OCI-LY3 (cell line): ENCODE measurements around the gene MXD3.
A peak's percentile ranks its signal among the peaks of the same experiment; 100 is the strongest.
"Not testable (repeated sequence)": the region's sequence is repeated elsewhere in the genome, so short reads cannot be mapped to it uniquely, and the experiment has no call there.

Experiments
- H2AFZ ChIP-seq: fragments of 200-600, 300-600 bp; shearing (Covaris generic); 2 replicates; pipeline ENCODE4 v1.6.0; 2014; ENCODE audit warnings: antibody characterized with exemption, low read depth, low read length
- H3K27ac ChIP-seq: fragments of 200-600, 300-600 bp; sonication (generic); 2 replicates; pipeline ENCODE4 v1.5.1; 2014; ENCODE audit warnings: mild to moderate bottlenecking, low read length, moderate library complexity, mixed read lengths
- H3K27me3 ChIP-seq: fragments of 200-600, 300-600 bp; sonication (generic); 2 replicates; pipeline ENCODE4 v1.6.1; 2014; ENCODE audit warnings: low read depth, low read length, mixed read lengths
- H3K36me3 ChIP-seq: fragments of 200-600, 300-600 bp; sonication (generic); replicated peaks from 2 replicates; pipeline ENCODE3; 2014; ENCODE audit warnings: low read depth, low read length, mixed read lengths
- H3K4me1 ChIP-seq: fragments of 300-600, 200-600 bp; sonication (generic); 2 replicates; pipeline ENCODE4 v1.6.1; 2014; ENCODE audit warnings: low read length, mixed read lengths
- H3K4me2 ChIP-seq: fragments of 200-600, 300-600 bp; sonication (generic); 2 replicates; pipeline ENCODE4 v1.6.1; 2014; ENCODE audit warnings: low read length, mixed read lengths
- H3K4me3 ChIP-seq: fragments of 300-600, 200-600 bp; sonication (generic); 2 replicates; pipeline ENCODE4 v1.5.1; 2014; ENCODE audit warnings: antibody characterized with exemption, mild to moderate bottlenecking, low read length, moderate library complexity
- H3K79me2 ChIP-seq: fragments of 300-600, 200-600 bp; shearing (Covaris generic); 2 replicates; pipeline ENCODE4 v1.6.1; 2014; ENCODE audit warnings: mild to moderate bottlenecking, low read length, mixed read lengths
- H3K9ac ChIP-seq: fragments of 300-600, 200-600 bp; shearing (Covaris generic); 2 replicates; pipeline ENCODE4 v1.6.0; 2014; ENCODE audit warnings: mild to moderate bottlenecking, low read length, moderate library complexity
- H3K9me3 ChIP-seq: fragments of 200-600, 300-600 bp; shearing (Covaris generic); 2 replicates; pipeline ENCODE4 v1.6.1; 2014; ENCODE audit warnings: low read length, mixed read lengths; ENCODE audit not compliant: insufficient read depth
- H4K20me1 ChIP-seq: fragments of 200-600, 300-600 bp; sonication (generic); 2 replicates; pipeline ENCODE4 v1.6.1; 2016; ENCODE audit warnings: low read length, mixed read lengths; ENCODE audit not compliant: insufficient read depth
- EZH2phosphoT487 ChIP-seq: fragments of 200-600 bp; shearing (Covaris generic); IDR thresholded peaks from 2 replicates; pipeline ENCODE4 v1.6.1; 2018; ENCODE audit warnings: antibody characterized with exemption, mixed run types, low read depth
- TF ChIP-seq, protein P1 (sequence below): fragments of 200-600, 300-600 bp; sonication (generic); IDR thresholded peaks from 2 replicates; pipeline ENCODE4 v1.5.1; 2014; ENCODE audit warnings: antibody characterized with exemption, low read length, low read depth

Gene MXD3

GRCh38 chr5:177306674-177307543 is 4.8 kb downstream of the MXD3 start:
- peaks cover 31% of the 10 kb centered on the region for H3K79me2 ChIP-seq
- peaks cover 21% of the 10 kb centered on the region for H3K36me3 ChIP-seq
- peaks cover 19% of the 10 kb centered on the region; the same call in 1 of the 2 replicates for H4K20me1 ChIP-seq
- no peaks in the 10 kb centered on the region for H3K27me3 ChIP-seq
- H3K4me1 ChIP-seq, result peaks cover 35% of the 10 kb centered on the region
- H3K9me3 ChIP-seq, result no peaks in the 10 kb centered on the region
- H3K4me2 ChIP-seq, result no peak overlapping the region
- no peak overlapping the region for H3K9ac ChIP-seq
- no peak overlapping the region for H2AFZ ChIP-seq
- TF ChIP-seq, protein P1, sequence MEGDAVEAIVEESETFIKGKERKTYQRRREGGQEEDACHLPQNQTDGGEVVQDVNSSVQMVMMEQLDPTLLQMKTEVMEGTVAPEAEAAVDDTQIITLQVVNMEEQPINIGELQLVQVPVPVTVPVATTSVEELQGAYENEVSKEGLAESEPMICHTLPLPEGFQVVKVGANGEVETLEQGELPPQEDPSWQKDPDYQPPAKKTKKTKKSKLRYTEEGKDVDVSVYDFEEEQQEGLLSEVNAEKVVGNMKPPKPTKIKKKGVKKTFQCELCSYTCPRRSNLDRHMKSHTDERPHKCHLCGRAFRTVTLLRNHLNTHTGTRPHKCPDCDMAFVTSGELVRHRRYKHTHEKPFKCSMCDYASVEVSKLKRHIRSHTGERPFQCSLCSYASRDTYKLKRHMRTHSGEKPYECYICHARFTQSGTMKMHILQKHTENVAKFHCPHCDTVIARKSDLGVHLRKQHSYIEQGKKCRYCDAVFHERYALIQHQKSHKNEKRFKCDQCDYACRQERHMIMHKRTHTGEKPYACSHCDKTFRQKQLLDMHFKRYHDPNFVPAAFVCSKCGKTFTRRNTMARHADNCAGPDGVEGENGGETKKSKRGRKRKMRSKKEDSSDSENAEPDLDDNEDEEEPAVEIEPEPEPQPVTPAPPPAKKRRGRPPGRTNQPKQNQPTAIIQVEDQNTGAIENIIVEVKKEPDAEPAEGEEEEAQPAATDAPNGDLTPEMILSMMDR, result no peak
- no peak for TF ChIP-seq EZH2phosphoT487
- peak overlapping the region; percentile 22; the same call in 1 of the 2 replicates for H3K27ac ChIP-seq
- H3K4me3 ChIP-seq, result no peak overlapping the region

DNA sequence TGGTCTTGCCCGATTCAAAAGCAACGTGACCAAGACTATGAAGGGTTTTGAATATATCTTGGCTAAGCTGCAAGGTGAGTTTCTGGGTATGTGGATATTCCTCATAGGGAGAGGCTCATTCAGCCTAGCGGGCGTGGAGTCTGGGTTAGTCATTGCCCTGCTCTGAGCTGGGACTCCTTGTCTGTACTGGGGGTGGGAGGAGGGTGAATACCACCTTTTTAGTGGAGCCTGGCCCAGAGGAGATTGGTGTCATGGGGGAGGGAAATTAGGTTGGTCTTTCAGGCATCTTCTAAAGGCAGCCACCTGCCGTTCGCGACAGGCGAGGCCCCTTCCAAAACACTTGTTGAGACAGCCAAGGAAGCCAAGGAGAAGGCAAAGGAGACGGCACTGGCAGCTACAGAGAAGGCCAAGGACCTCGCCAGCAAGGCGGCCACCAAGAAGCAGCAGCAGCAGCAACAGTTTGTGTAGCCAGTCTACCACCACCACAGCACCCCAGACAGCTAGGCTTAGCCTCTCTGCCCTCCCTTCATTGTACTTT is 5.5 kb downstream of the MXD3 start:
- H3K27me3 ChIP-seq, H3K4me2 ChIP-seq, H2AFZ ChIP-seq, H3K9me3 ChIP-seq, H3K9ac ChIP-seq, H3K27ac ChIP-seq, H3K4me3 ChIP-seq: not testable (repeated sequence)
- H3K4me1 ChIP-seq, result peaks cover 43% of the 10 kb centered on the region
- H3K79me2 ChIP-seq, result peaks cover 31% of the 10 kb centered on the region
- peaks cover 26% of the 10 kb centered on the region for H4K20me1 ChIP-seq
- peaks cover 24% of the 10 kb centered on the region for H3K36me3 ChIP-seq

- peak overlapping the region; percentile 99 for H3K4me3 ChIP-seq
- peaks cover 31% of the 10 kb centered on the region for H3K79me2 ChIP-seq
- H3K4me2 ChIP-seq, result peak overlapping the region; percentile 80
- H3K27me3 ChIP-seq, result no peaks in the 10 kb centered on the region
- H2AFZ ChIP-seq, result no peak overlapping the region
- peak overlapping the region; percentile 56 for H3K27ac ChIP-seq
- peaks cover 23% of the 10 kb centered on the region for H4K20me1 ChIP-seq
- TF ChIP-seq EZH2phosphoT487, result no peak
- H3K9ac ChIP-seq, result peak overlapping the region; percentile 92
- peaks cover 28% of the 10 kb centered on the region for H3K36me3 ChIP-seq
- H3K9me3 ChIP-seq, result no peaks in the 10 kb centered on the region
- H3K4me1 ChIP-seq, result peaks cover 48% of the 10 kb centered on the region
These were observed 7.1 kb downstream of the MXD3 start for GRCh38 chr5:177304392-177305119.

- H3K27ac ChIP-seq, result peak overlapping the region; percentile 56
- peaks cover 31% of the 10 kb centered on the region for H3K79me2 ChIP-seq
- no peaks in the 10 kb centered on the region for H3K27me3 ChIP-seq
- no peaks in the 10 kb centered on the region for H3K9me3 ChIP-seq
- peak overlapping the region; percentile 80 for H3K4me2 ChIP-seq
- H3K9ac ChIP-seq, result peak overlapping the region; percentile 92
- TF ChIP-seq, protein P1, result no peak
- no peak for TF ChIP-seq EZH2phosphoT487
- H3K4me1 ChIP-seq, result peaks cover 51% of the 10 kb centered on the region
- no peak overlapping the region; the same call in 1 of the 2 replicates for H2AFZ ChIP-seq
- H3K36me3 ChIP-seq, result peaks cover 24% of the 10 kb centered on the region
- peak overlapping the region; percentile 99 for H3K4me3 ChIP-seq
- H4K20me1 ChIP-seq, result peaks cover 23% of the 10 kb centered on the region
These were observed 7.7 kb downstream of the MXD3 start for GRCh38 chr5:177303925-177304391.
